Fibroblast of villous mesenchyme (primary cell): ENCODE data around the gene MICAL3. TPM values are rescaled to one million over a fixed set of nuclear protein-coding genes. Genes with fewer than 3 reads are reported as not detected.

Experiments
- DNase-seq: peaks from one replicate; pipeline ENCODE4 v3.0.0-alpha.2; 2010; ENCODE audit warnings: low read depth
- H3K4me3 ChIP-seq: 2 replicates; pipeline ENCODE4 v1.5.1; 2011; ENCODE audit warnings: low read depth, mild to moderate bottlenecking, low read length
- CTCF ChIP-seq: IDR thresholded peaks from 2 replicates; pipeline ENCODE4 v1.5.1; 2012; ENCODE audit warnings: low read depth, mild to moderate bottlenecking, low read length; ENCODE audit not compliant: insufficient read depth
- total RNA-seq: library from RNA; depleted of rRNA; stranded (reverse); fragments of >200 nt; gene quantifications from 2 replicates; pipeline ENCODE4 v1.2.3, GENCODE V29; 2012

Gene MICAL3
- total RNA-seq, 1 donor: 39.7 TPM

GRCh38 chr22:17833489-17833888, 190.9 kb downstream of the MICAL3 start:
- no peak for TF ChIP-seq CTCF
- no peak for DNase-seq
- H3K4me3 ChIP-seq: no peak overlapping the region

- no peak overlapping the region for H3K4me3 ChIP-seq
- no peak for DNase-seq
- TF ChIP-seq CTCF: no peak
Measured at GRCh38 chr22:17832665-17833064, 191.7 kb downstream of the MICAL3 start.

GRCh38 chr22:17831501-17832251, 192.7 kb downstream of the MICAL3 start:
- no peak overlapping the region for H3K4me3 ChIP-seq
- no peak for TF ChIP-seq CTCF
- DNase-seq: peak; percentile 15

GRCh38 chr22:17830043-17830961, 194.1 kb downstream of the MICAL3 start:
- H3K4me3 ChIP-seq: no peak overlapping the region
- peak; percentile 80 for DNase-seq
- TF ChIP-seq CTCF: peak; percentile 100

- no peak overlapping the region for H3K4me3 ChIP-seq
- DNase-seq: no peak
- TF ChIP-seq CTCF: no peak
Measured at GRCh38 chr22:17829695-17830042, 194.7 kb downstream of the MICAL3 start.

- no peak overlapping the region for H3K4me3 ChIP-seq
- no peak for DNase-seq
- no peak for TF ChIP-seq CTCF
Measured at GRCh38 chr22:17828502-17829080, 195.8 kb downstream of the MICAL3 start.
